GM12878 (cell line): ENCODE data around the gene NOL4L. TPM values are rescaled to one million over a fixed set of nuclear protein-coding genes. Genes with fewer than 3 reads are reported as not detected.

Source experiments
- ATAC-seq: fragments of 200-7000 bp; cut with Tn5 transposase; 3 replicates; pipeline ENCODE4 v1.9.1; 2020; ENCODE audit warnings: mild to moderate bottlenecking, moderate library complexity
- BruUV-seq: library from RNA; stranded (reverse); fragments of 400-500 nt; replicated peaks from 2 replicates; lab custom pipeline; 2021; lab: Mats Ljungman, UMichigan
- CTCF ChIA-PET: fragments of 300-600 bp; sonication (Branson Sonifier 250); formaldehyde crosslinking; extraction: SDS; loops from one replicate; lab custom pipeline; 2021; ENCODE audit warnings: inconsistent platforms; lab: Yijun Ruan, JAX
- POLR2A ChIA-PET: fragments of 350-600 bp; formaldehyde crosslinking; extraction: SDS; loops from one replicate; lab custom pipeline; 2021; ENCODE audit warnings: inconsistent platforms; lab: Charles Lee
- RAD21 ChIA-PET: fragments of 300-600 bp; sonication (Branson Sonifier 250); formaldehyde crosslinking; loops from one replicate; lab custom pipeline; 2023; ENCODE audit warnings: antibody characterized with exemption; ENCODE audit not compliant: unreplicated experiment; lab: Charles Lee
- SMC1A ChIA-PET: fragments of 300-600 bp; sonication (Branson Sonifier 250); formaldehyde crosslinking; loops from one replicate; lab custom pipeline; 2023; ENCODE audit not compliant: unreplicated experiment, uncharacterized antibody; lab: Charles Lee
- DNase-seq: peaks from one replicate; pipeline ENCODE4 v3.0.0-alpha.2; 2011; ENCODE audit warnings: low read depth, low spot score
- FAIRE-seq: peaks from 3 replicates; lab custom pipeline; 2011; peaks lifted over from hg19 to GRCh38; lab: Jason Lieb, UNC
- H2AFZ ChIP-seq: 2 replicates; pipeline ENCODE4 v1.6.0; 2011; ENCODE audit warnings: low read depth, low read length, control low read depth; ENCODE audit not compliant: control insufficient read depth
- H3K27ac ChIP-seq: 2 replicates; pipeline ENCODE4 v1.5.1; 2011; ENCODE audit warnings: control low read depth; ENCODE audit not compliant: control insufficient read depth, insufficient read depth
- H3K27me3 ChIP-seq, 2 experiments: replicated peaks in 1 of 2; 2 replicates each; pipeline versions ENCODE4 v1.6.0 to v1.6.1; 2011; ENCODE audit warnings: low read length in 1 of 2; ENCODE audit not compliant: control insufficient read depth in 2 of 2, insufficient read depth in 2 of 2
- H3K36me3 ChIP-seq, 2 experiments: 2 replicates each; pipeline ENCODE4 v1.5.1; 2011; ENCODE audit warnings: low read length in 1 of 2; ENCODE audit not compliant: control insufficient read depth in 2 of 2, insufficient read depth in 2 of 2
- H3K4me1 ChIP-seq: 2 replicates; pipeline ENCODE4 v1.6.1; 2011; ENCODE audit warnings: mild to moderate bottlenecking, low read length, moderate library complexity, mixed read lengths; ENCODE audit not compliant: control insufficient read depth, insufficient read depth
- H3K4me2 ChIP-seq: 2 replicates; pipeline ENCODE4 v1.6.0; 2011; ENCODE audit warnings: control low read depth; ENCODE audit not compliant: control insufficient read depth, insufficient read depth
- H3K4me3 ChIP-seq: fragments of 200-600 bp; sonication (generic); 2 replicates; pipeline ENCODE4 v1.5.1; 2016
- H3K79me2 ChIP-seq: 2 replicates; pipeline ENCODE4 v1.6.0; 2011; ENCODE audit warnings: low read length; ENCODE audit not compliant: control insufficient read depth, insufficient read depth
- H3K9ac ChIP-seq: 2 replicates; pipeline ENCODE4 v1.8.0; 2011; ENCODE audit warnings: low read length, control low read depth, mixed read lengths; ENCODE audit not compliant: control insufficient read depth, insufficient read depth
- H3K9me3 ChIP-seq: replicated peaks from 3 replicates; pipeline ENCODE4 v1.5.1; 2011; ENCODE audit warnings: mild to moderate bottlenecking, low read length; ENCODE audit not compliant: control insufficient read depth, insufficient read depth
- H4K20me1 ChIP-seq: 2 replicates; pipeline ENCODE4 v1.6.0; 2011; ENCODE audit not compliant: control insufficient read depth, insufficient read depth
- EGR1 ChIP-seq, 2 experiments: IDR thresholded peaks; 1 replicate in 1 of 2; 2 replicates in 1 of 2; pipeline ENCODE4 v1.6.1; 2011 to 2012; ENCODE audit warnings: low read depth in 2 of 2, low read length in 2 of 2, borderline replicate concordance in 1 of 2, mild to moderate bottlenecking in 1 of 2, moderate library complexity in 1 of 2
- RUNX3 ChIP-seq: IDR thresholded peaks from 2 replicates; pipeline ENCODE4 v1.6.1; 2012; ENCODE audit warnings: low read length, inconsistent platforms
- TCF12 ChIP-seq: IDR thresholded peaks from 2 replicates; pipeline ENCODE4 v1.6.1; 2011; ENCODE audit warnings: low read depth, mild to moderate bottlenecking, low read length
- WRNIP1 ChIP-seq: IDR thresholded peaks from 2 replicates; pipeline ENCODE4 v1.6.1; 2011; ENCODE audit warnings: low read depth, low read length, improper control_type of control experiment, borderline replicate concordance
- WGBS: methylation state at CpG from one replicate; pipeline ENCODE4 v1.1.6; 2016; ENCODE audit warnings: low lambda C conversion rate; ENCODE audit not compliant: insufficient replicate concordance, insufficient coverage; ENCODE audit errors: missing lambda C conversion rate; 5-methylcytosine and 5-hydroxymethylcytosine counted together
- in situ Hi-C: fragments of 300-500 bp; cut with MboI; formaldehyde crosslinking; loops from 9 replicates; pipeline ENCODE4 v1.14.3; 2018; ENCODE audit warnings: mixed read lengths
- intact Hi-C: fragments of 100-400 bp; cut with micrococcal nuclease; formaldehyde crosslinking; loops from one replicate; pipeline ENCODE4 v1.14.2; 2022; ENCODE audit not compliant: unreplicated experiment
- polyA plus RNA-seq, 11 experiments: library from polyadenylated mRNA; depleted of rRNA in 4 of 11; unstranded in 6 of 11; stranded (reverse) in 5 of 11; fragments of >200 nt; fragmentation: Nextera tagmentation in 4 of 11; fragmentation: Illumina TruSeq in 1 of 11; extraction: Ambion mirVana in 4 of 11; extraction: Trizol in 1 of 11; gene quantifications; 1 replicate in 1 of 11; 2 replicates in 10 of 11; pipeline versions ENCODE4 v1.2.1 to v1.2.3, GENCODE V29; 2011 to 2016; ENCODE audit warnings: inconsistent platforms in 2 of 11, missing spikeins in 2 of 11, low read depth in 1 of 11
- total RNA-seq, 4 experiments: library from RNA; depleted of rRNA in 3 of 4; stranded (reverse); fragments of >200 nt in 3 of 4; fragmentation: Illumina TruSeq in 1 of 4; extraction: Trizol in 1 of 4; gene quantifications; 2 replicates each; pipeline versions ENCODE4 v1.2.1 to v1.2.3, GENCODE V29; 2013 to 2021

Gene NOL4L
- total and polyA plus RNA-seq, 10 of the 15 experiments (the other 5 are each of a cell fraction or from before 2014, with no cell fraction given) = 2.3 to 24.0 (median 8.0) TPM

DNA sequence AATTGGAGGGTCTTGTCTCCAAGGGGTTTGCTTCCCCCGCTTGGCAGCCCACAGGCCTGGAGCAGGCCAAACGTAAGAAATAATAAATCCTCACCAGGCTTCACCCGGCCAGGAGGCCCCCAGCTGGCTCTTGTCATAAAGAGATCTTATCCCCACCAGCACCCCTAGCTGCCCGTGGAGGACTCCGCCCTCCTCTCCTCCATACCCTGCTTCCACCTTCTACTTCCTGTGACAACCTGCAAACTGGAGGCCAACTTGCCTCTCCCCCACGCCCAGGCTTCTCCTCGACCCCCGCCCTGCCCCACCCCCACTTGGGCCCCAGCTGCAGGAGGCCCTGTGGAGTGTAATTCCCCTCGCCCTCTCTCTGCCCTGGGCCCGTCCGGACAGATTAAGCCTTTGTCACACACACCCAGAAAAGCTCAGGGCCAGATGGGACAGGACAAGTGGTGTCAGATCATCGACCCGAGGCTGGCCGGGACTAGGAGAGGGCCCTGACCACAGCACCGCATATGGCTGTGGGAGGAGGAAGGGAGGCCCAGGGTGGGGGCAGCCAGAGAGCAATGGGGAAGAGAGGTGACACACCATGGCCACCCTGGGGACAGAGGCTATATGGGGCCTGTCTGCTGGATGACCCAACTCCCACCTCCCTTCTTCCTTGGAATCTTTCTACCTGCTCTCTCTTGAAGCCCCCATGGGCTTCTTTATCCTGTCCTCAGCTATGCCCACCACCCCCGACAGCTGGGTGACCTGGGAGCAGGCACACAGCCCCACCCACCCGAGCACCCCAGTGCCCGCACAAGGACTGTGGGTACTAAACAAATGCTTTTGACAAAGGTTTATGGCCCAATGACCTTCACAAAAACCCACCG lies 3.9 kb downstream of the NOL4L start:
- Histone ChIP-seq H3K4me2 (peak overlapping the region; percentile 48; the same call in 1 of the 2 replicates), H2AFZ (no peak overlapping the region), H3K4me1 (peaks cover 12% of the 10 kb centered on the region), H3K9me3 (no peaks in the 10 kb centered on the region), H3K79me2 (peaks cover 4% of the 10 kb centered on the region), H3K36me3 (no peaks in the 10 kb centered on the region; a peak in 1 of 4 replicates), H3K9ac (no peak overlapping the region), H4K20me1 (peaks cover 3% of the 10 kb centered on the region; the same call in 1 of the 2 replicates), H3K27me3 (no peaks in the 10 kb centered on the region), H3K4me3 (0 out of 2 replicates have a peak overlapping the region, but pooled peaks have one; percentile 16), H3K27ac (no peak overlapping the region)
- 0 out of 2 replicates have a peak, but pooled peaks have one; percentile 16 for TF ChIP-seq TCF12
- TF ChIP-seq RUNX3 = peak; percentile 35; the same call in 1 of the 2 replicates
- 0 out of 3 replicates have a peak, but pooled peaks of 1 of the 2 experiments have one; percentile 3 for TF ChIP-seq EGR1 (IDR thresholded peaks at IDR 0.05; ENCODE audit: borderline replicate concordance in 1 of 2, low read depth in 2 of 2, low read length in 2 of 2)
- TF ChIP-seq WRNIP1 = no peak
- RAD21 ChIA-PET = no interaction called here
- SMC1A ChIA-PET = interaction anchor here (0.9 kb wide), 1 partner anchor 39 kb away, joined by 3 read pairs; no protein-coding TSS in a partner anchor
- ATAC-seq (no peak; the same call in 2 of the 3 replicates), DNase-seq (no peak), FAIRE-seq (no peak)
- in situ Hi-C loops (no loop called here), intact Hi-C loops (no loop called here)
- CTCF ChIA-PET = no interaction called here
- WGBS = 55% methylated on average over 14 of the region's 19 CpGs
- POLR2A ChIA-PET = interaction anchor here (1.1 kb wide), 1 partner anchor 55 kb away, joined by 3 read pairs; no protein-coding TSS in a partner anchor
- BruUV-seq = no TSS peak
